K562 (cell line): ENCODE measurements around the gene B3GNT4.

ENCODE experiments used
- CBX5 ChIP-seq: IDR thresholded peaks from 2 replicates; pipeline ENCODE4 v1.6.1; 2014; ENCODE audit warnings: low read depth, borderline replicate concordance
- MED1 ChIP-seq: sonication (generic); formaldehyde crosslinking; IDR thresholded peaks from 2 replicates; pipeline ENCODE4 v1.8.1; 2023; ENCODE audit warnings: missing genetic modification reagents, borderline replicate concordance
- POLR2AphosphoS2 ChIP-seq: IDR thresholded peaks from 2 replicates; pipeline ENCODE4 v1.6.1; 2012; ENCODE audit warnings: low read length, improper control_type of control experiment
- POLR2AphosphoS5 ChIP-seq: IDR thresholded peaks from 2 replicates; pipeline ENCODE4 v1.6.1; 2011; ENCODE audit warnings: mild to moderate bottlenecking, low read depth, low read length, moderate library complexity; ENCODE audit not compliant: control insufficient read depth, insufficient read depth
- RCOR1 ChIP-seq, 2 experiments: IDR thresholded peaks; 2 replicates each; pipeline ENCODE4 v1.6.1; 2012; ENCODE audit warnings: low read depth in 2 of 2, low read length in 2 of 2, borderline replicate concordance in 1 of 2, improper control_type of control experiment in 1 of 2
- YBX1 ChIP-seq: fragments of 450-650 bp; IDR thresholded peaks from 2 replicates; pipeline ENCODE4 v1.7.1; 2016; ENCODE audit warnings: mild to moderate bottlenecking
- ZKSCAN1 ChIP-seq: fragments of 150-350 bp; IDR thresholded peaks from 2 replicates; pipeline ENCODE4 v1.6.1; 2016; ENCODE audit warnings: low read depth, low read length
- ZNF707 ChIP-seq: fragments of 250-450 bp; sonication (Bioruptor Pico); conservative IDR thresholded peaks from 2 replicates; pipeline ENCODE4 v1.8.0; 2022; ENCODE audit warnings: inconsistent platforms, mild to moderate bottlenecking, moderate library complexity

GRCh38 chr12:122228092-122228491, 24.6 kb downstream of the B3GNT4 start:
- no peak for TF ChIP-seq YBX1
- no peak for TF ChIP-seq CBX5
- TF ChIP-seq MED1 (CRISPR knock-in tag): no peak
- TF ChIP-seq ZKSCAN1: no peak
- no peak for TF ChIP-seq RCOR1 (IDR thresholded peaks at IDR 0.05; ENCODE audit: borderline replicate concordance in 1 of 2, low read depth in 2 of 2, low read length in 2 of 2)
- no peak for TF ChIP-seq ZNF707 (CRISPR knock-in tag)
- no peak for TF ChIP-seq POLR2AphosphoS5
- TF ChIP-seq POLR2AphosphoS2: no peak
